A673 (cell line): ENCODE results near the gene BCL2.

ENCODE experiments used
- EZH2 ChIP-seq: fragments of 200-600 bp; sonication (generic); IDR thresholded peaks from 2 replicates; pipeline ENCODE4 v1.6.1; 2017; ENCODE audit warnings: borderline replicate concordance, low read depth, mild to moderate bottlenecking, mixed read lengths, antibody characterized with exemption, low read length; ENCODE audit not compliant: poor library complexity, severe bottlenecking
- TF ChIP-seq, protein P1 (sequence below): fragments of 300-800, 200-600 bp; sonication (generic); conservative IDR thresholded peaks from 2 replicates; pipeline ENCODE4 v1.5.1; 2017; ENCODE audit warnings: low read depth, mild to moderate bottlenecking, antibody characterized with exemption, low read length, moderate library complexity, mixed read lengths

- TF ChIP-seq, protein P1, sequence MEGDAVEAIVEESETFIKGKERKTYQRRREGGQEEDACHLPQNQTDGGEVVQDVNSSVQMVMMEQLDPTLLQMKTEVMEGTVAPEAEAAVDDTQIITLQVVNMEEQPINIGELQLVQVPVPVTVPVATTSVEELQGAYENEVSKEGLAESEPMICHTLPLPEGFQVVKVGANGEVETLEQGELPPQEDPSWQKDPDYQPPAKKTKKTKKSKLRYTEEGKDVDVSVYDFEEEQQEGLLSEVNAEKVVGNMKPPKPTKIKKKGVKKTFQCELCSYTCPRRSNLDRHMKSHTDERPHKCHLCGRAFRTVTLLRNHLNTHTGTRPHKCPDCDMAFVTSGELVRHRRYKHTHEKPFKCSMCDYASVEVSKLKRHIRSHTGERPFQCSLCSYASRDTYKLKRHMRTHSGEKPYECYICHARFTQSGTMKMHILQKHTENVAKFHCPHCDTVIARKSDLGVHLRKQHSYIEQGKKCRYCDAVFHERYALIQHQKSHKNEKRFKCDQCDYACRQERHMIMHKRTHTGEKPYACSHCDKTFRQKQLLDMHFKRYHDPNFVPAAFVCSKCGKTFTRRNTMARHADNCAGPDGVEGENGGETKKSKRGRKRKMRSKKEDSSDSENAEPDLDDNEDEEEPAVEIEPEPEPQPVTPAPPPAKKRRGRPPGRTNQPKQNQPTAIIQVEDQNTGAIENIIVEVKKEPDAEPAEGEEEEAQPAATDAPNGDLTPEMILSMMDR = no peak
- TF ChIP-seq EZH2 = no peak
Measured at GRCh38 chr18:63111671-63112402, 207.7 kb downstream of the BCL2 start.
